Astrocyte of the spinal cord (primary cell): ENCODE measurements around the gene MAPK8IP2.

Source experiments
- DNase-seq: peaks from one replicate; pipeline ENCODE4 v3.0.0; 2011; ENCODE audit warnings: low read depth, low spot score
- H3K4me3 ChIP-seq: 2 replicates; pipeline ENCODE4 v1.5.1; 2011; ENCODE audit warnings: low read depth, mild to moderate bottlenecking, low read length, moderate library complexity
- CTCF ChIP-seq: IDR thresholded peaks from 2 replicates; pipeline ENCODE4 v1.5.1; 2012; ENCODE audit warnings: low read depth, mild to moderate bottlenecking, low read length, inconsistent platforms
- in situ Hi-C: cut with HindIII; loops from 2 replicates; pipeline ENCODE4 v1.10.0; 2017; ENCODE audit warnings: low sequenced_read_pairs

MAPK8IP2 gene

GRCh38 chr22:50562523-50563412 lies 37.8 kb upstream of the MAPK8IP2 start, which contains the start of gene SYCE3:
SYCE3 (minus strand) TSS chr22:50562919; CDS start chr22:50556405, 6,514 bp downstream.
- in situ Hi-C loops, result no loop called here
- H3K4me3 ChIP-seq, result peak within 1 kb of the TSS; percentile 51
- peak; percentile 83 for TF ChIP-seq CTCF
- DNase-seq, result peak; percentile 81

GRCh38 chr22:50563413-50564160 lies 37.0 kb upstream of the MAPK8IP2 start:
- in situ Hi-C loops, result no loop called here
- no peak for TF ChIP-seq CTCF
- no peak for DNase-seq
- peak overlapping the region; percentile 51 for H3K4me3 ChIP-seq

- no peak for DNase-seq
- no peak overlapping the region for H3K4me3 ChIP-seq
- in situ Hi-C loops, result no loop called here
Observed at GRCh38 chr22:50564289-50564688, 36.3 kb upstream of the MAPK8IP2 start.

GRCh38 chr22:50567721-50568252 lies 32.8 kb upstream of the MAPK8IP2 start:
- in situ Hi-C loops, result no loop called here
- DNase-seq, result no peak
- H3K4me3 ChIP-seq, result no peak overlapping the region
- TF ChIP-seq CTCF, result no peak

More at GRCh38 chr22:50564289-50564688, 36.3 kb upstream of the MAPK8IP2 start:
- no peak for TF ChIP-seq CTCF

GRCh38 chr22:50568626-50569025 lies 32.0 kb upstream of the MAPK8IP2 start:
- H3K4me3 ChIP-seq, result no peak overlapping the region
- no peak for DNase-seq
- in situ Hi-C loops, result no loop called here
- no peak for TF ChIP-seq CTCF

GRCh38 chr22:50569041-50569459 lies 31.5 kb upstream of the MAPK8IP2 start:
- TF ChIP-seq CTCF, result no peak
- in situ Hi-C loops, result no loop called here
- no peak for DNase-seq
- H3K4me3 ChIP-seq, result no peak overlapping the region
